NCI-H1436 treated with DMSO at 0.1 percent for 48 hours (cell line): ENCODE results near the gene NPHP4.

Source experiments
- DNase-seq: peaks from one replicate; lab custom pipeline; 2025; lab: John Stamatoyannopoulos, UW

NPHP4 gene

GRCh38 chr1:5829414-5829813 lies 162.8 kb downstream of the NPHP4 start:
- DNase-seq: no peak

- DNase-seq: no peak
Measured at GRCh38 chr1:5828308-5828935, 163.8 kb downstream of the NPHP4 start.

GRCh38 chr1:5827516-5827915 lies 164.7 kb downstream of the NPHP4 start:
- no peak for DNase-seq

GRCh38 chr1:5826601-5827000 lies 165.6 kb downstream of the NPHP4 start:
- DNase-seq: no peak

GRCh38 chr1:5822726-5823125 lies 169.5 kb downstream of the NPHP4 start:
- no peak for DNase-seq

- DNase-seq: no peak
Measured at GRCh38 chr1:5822266-5822665, 170.0 kb downstream of the NPHP4 start.

- no peak for DNase-seq
Measured at GRCh38 chr1:5821540-5822176, 170.6 kb downstream of the NPHP4 start.

- DNase-seq: no peak
Measured at GRCh38 chr1:5820026-5820421, 172.2 kb downstream of the NPHP4 start.

- DNase-seq: no peak
Measured at GRCh38 chr1:5819391-5820025, 172.7 kb downstream of the NPHP4 start.

GRCh38 chr1:5818755-5819154 lies 173.5 kb downstream of the NPHP4 start:
- DNase-seq: no peak

GRCh38 chr1:5815716-5816115 lies 176.5 kb downstream of the NPHP4 start:
- DNase-seq: no peak

GRCh38 chr1:5815211-5815610 lies 177.0 kb downstream of the NPHP4 start:
- DNase-seq: no peak

- no peak for DNase-seq
Measured at GRCh38 chr1:5814046-5814619, 178.1 kb downstream of the NPHP4 start.

- DNase-seq: no peak
Measured at GRCh38 chr1:5813480-5813879, 178.7 kb downstream of the NPHP4 start.
